ENCODE measurements around the gene SNX6. TPM values are rescaled to one million over a fixed set of nuclear protein-coding genes. Genes with fewer than 3 reads are reported as not detected.

SNX6 gene
- total RNA-seq, 3 donors from 2014 or later (not counting 1 experiment from before 2014, with no cell fraction given), result 62.6 to 77.7 (median 67.1) TPM

- H3K27me3 ChIP-seq (ENCODE audit: control insufficient read depth, insufficient read depth, low read length), result no peaks in the 10 kb centered on the region
- Mint-ChIP-seq H3K4me1 (no peaks in the 10 kb centered on the region), H3K36me3 (no peaks in the 10 kb centered on the region), H3K4me3 (no peak overlapping the region), H3K27ac (no peak overlapping the region), H3K27me3 (ENCODE audit: low read depth in 2 of 2) (peaks cover 0 to 5% of the 10 kb centered on the region in 2 donors), H3K9me3 (no peaks in the 10 kb centered on the region)
- TF ChIP-seq CTCF (IDR thresholded peaks at IDR 0.05), result no peak
- H3K9me3 ChIP-seq (ENCODE audit: control insufficient read depth, insufficient read depth, low read length), result no peaks in the 10 kb centered on the region
- H3K27ac ChIP-seq (ENCODE audit: low read length), result no peak overlapping the region
- no peak overlapping the region for H3K4me3 ChIP-seq (ENCODE audit: low read length)
- ATAC-seq, result no peak
- H3K36me3 ChIP-seq (ENCODE audit: control insufficient read depth, insufficient read depth, low read length), result no peaks in the 10 kb centered on the region
- H3K4me1 ChIP-seq (ENCODE audit: control insufficient read depth, insufficient read depth, low read length), result no peaks in the 10 kb centered on the region
- intact Hi-C loops (cut with micrococcal nuclease), result no loop called here
- 92% methylated on average over 7 of the region's 7 CpGs for WGBS (ENCODE audit: insufficient coverage)
- no peak for DNase-seq
Observed at GRCh38 chr14:34667007-34667406, 37.1 kb upstream of the SNX6 start.

DNA sequence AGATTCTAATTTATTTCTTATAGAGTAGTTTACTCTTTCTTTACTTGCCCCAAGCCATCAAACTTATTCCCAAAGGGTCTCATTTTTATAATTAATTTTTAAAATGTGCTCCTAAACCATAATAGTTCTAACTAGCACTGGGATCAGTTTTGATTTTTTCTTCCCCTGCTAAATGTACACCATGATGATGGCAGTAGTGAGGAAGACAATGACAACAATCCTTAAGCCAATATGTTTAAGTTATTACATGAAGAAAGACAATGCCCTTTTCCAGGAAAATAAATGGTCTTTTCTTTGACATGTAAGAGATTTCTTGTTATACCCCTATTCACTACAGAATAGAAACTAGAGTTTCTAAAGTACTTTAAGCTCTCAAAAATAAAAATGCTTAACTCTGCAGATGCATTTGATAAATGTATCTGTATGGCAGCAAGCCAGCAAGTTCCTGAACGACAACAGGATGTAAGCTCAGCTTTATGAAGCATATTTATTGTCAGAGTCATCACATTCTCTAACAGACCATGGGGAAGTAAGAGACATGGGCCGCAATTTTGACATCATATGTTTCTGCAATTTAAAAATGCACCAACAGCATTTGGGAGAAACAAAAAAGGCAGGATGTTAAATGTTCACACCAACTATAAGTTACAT is 36.0 kb upstream of the SNX6 start:
- no peaks in the 10 kb centered on the region for H3K36me3 ChIP-seq (ENCODE audit: control insufficient read depth, insufficient read depth, low read length)
- Mint-ChIP-seq H3K9me3 (no peaks in the 10 kb centered on the region), H3K36me3 (no peaks in the 10 kb centered on the region), H3K27me3 (ENCODE audit: low read depth in 2 of 2) (peaks cover 0 to 5% of the 10 kb centered on the region in 2 donors), H3K4me3 (no peak overlapping the region), H3K27ac (no peak overlapping the region), H3K4me1 (no peaks in the 10 kb centered on the region)
- no peaks in the 10 kb centered on the region for H3K4me1 ChIP-seq (ENCODE audit: control insufficient read depth, insufficient read depth, low read length)
- H3K27ac ChIP-seq (ENCODE audit: low read length), result no peak overlapping the region
- H3K27me3 ChIP-seq (ENCODE audit: control insufficient read depth, insufficient read depth, low read length), result no peaks in the 10 kb centered on the region
- intact Hi-C loops (cut with micrococcal nuclease), result no loop called here
- WGBS (ENCODE audit: insufficient coverage), result 30% methylated on average over 2 of the region's 2 CpGs
- H3K9me3 ChIP-seq (ENCODE audit: control insufficient read depth, insufficient read depth, low read length), result no peaks in the 10 kb centered on the region
- ATAC-seq (no peak), DNase-seq (peak in 1 of 2 donors; percentile 62)
- H3K4me3 ChIP-seq (ENCODE audit: low read length), result no peak overlapping the region
- no peak for TF ChIP-seq CTCF (IDR thresholded peaks at IDR 0.05)

DNA sequence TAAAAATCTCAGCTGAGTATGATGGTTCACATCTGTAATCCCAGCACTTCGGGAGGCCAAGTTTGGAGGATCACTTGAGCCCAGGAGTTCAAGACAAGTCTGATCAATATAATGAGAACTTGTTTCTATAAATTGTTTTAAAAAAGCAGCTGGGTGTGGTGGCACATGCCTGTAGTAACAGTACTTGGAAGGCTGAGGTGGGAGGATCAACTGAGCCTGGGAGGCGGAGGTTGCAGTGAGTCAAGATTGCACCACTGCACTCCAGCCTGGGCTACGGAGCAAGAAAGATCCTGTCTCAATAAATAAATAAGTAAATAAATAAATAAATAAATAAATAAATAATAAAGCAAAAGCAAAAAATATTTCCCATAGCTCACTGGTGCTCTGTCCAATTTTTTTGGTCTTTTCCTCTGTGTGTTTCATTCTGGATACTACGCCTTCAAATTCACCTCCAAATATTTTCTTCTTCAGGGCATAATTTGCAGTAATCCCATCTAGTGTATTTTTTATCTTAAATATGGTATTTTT is 32.7 kb upstream of the SNX6 start:
- H3K36me3 Mint-ChIP-seq, result no peaks in the 10 kb centered on the region
- Histone ChIP-seq H3K4me1 (ENCODE audit: control insufficient read depth, insufficient read depth, low read length) (no peaks in the 10 kb centered on the region), H3K4me3 (ENCODE audit: low read length) (no peak overlapping the region), H3K27me3 (ENCODE audit: control insufficient read depth, insufficient read depth, low read length) (no peaks in the 10 kb centered on the region), H3K9me3 (ENCODE audit: control insufficient read depth, insufficient read depth, low read length) (no peaks in the 10 kb centered on the region), H3K27ac (ENCODE audit: low read length) (no peak overlapping the region), H3K36me3 (ENCODE audit: control insufficient read depth, insufficient read depth, low read length) (no peaks in the 10 kb centered on the region)
- TF ChIP-seq CTCF (IDR thresholded peaks at IDR 0.05), result no peak
- no peak overlapping the region for H3K27ac Mint-ChIP-seq
- no peaks in the 10 kb centered on the region for H3K9me3 Mint-ChIP-seq
- no peaks in the 10 kb centered on the region for H3K4me1 Mint-ChIP-seq
- DNase-seq (no peak), ATAC-seq (no peak)
- intact Hi-C loops (cut with micrococcal nuclease), result no loop called here
- peaks cover 0 to 5% of the 10 kb centered on the region in 2 donors for H3K27me3 Mint-ChIP-seq (ENCODE audit: low read depth in 2 of 2)
- H3K4me3 Mint-ChIP-seq, result no peak overlapping the region
- WGBS (ENCODE audit: insufficient coverage), result 95% methylated on average over 1 of the region's 4 CpGs

DNA sequence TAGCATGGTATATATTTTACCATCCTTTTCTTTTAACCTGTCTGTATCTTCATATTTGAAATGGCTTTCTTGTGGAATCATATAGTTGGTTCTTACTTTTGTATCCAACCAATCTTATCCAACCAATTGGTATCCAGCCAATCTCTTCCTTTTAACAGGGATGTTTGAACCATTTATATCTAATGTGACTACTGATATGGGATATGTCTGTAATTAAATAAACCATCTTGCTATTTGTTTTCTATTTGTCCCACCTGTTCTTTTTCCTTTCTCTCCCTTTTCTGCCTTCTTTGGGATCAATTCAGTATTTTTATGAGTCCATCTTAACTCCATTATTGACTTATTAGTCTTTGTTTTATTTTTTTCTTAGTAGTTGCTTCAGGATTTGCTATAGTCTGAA is 30.8 kb upstream of the SNX6 start:
- Mint-ChIP-seq H3K4me1 (no peaks in the 10 kb centered on the region), H3K4me3 (no peak overlapping the region), H3K27me3 (ENCODE audit: low read depth in 2 of 2) (peaks cover 0 to 5% of the 10 kb centered on the region in 2 donors), H3K36me3 (no peaks in the 10 kb centered on the region), H3K9me3 (no peaks in the 10 kb centered on the region), H3K27ac (no peak overlapping the region)
- ATAC-seq (no peak), DNase-seq (no peak)
- H3K4me3 ChIP-seq (ENCODE audit: low read length), result no peak overlapping the region
- no peak for TF ChIP-seq CTCF (IDR thresholded peaks at IDR 0.05)
- H3K9me3 ChIP-seq (ENCODE audit: control insufficient read depth, insufficient read depth, low read length), result no peaks in the 10 kb centered on the region
- no peaks in the 10 kb centered on the region for H3K36me3 ChIP-seq (ENCODE audit: control insufficient read depth, insufficient read depth, low read length)
- no peak overlapping the region for H3K27ac ChIP-seq (ENCODE audit: low read length)
- intact Hi-C loops (cut with micrococcal nuclease), result no loop called here
- no peaks in the 10 kb centered on the region for H3K4me1 ChIP-seq (ENCODE audit: control insufficient read depth, insufficient read depth, low read length)
- no peaks in the 10 kb centered on the region for H3K27me3 ChIP-seq (ENCODE audit: control insufficient read depth, insufficient read depth, low read length)

Data from natural killer cell (primary cell).